Measurements from ENCODE around the gene TRAPPC3L.

DNA sequence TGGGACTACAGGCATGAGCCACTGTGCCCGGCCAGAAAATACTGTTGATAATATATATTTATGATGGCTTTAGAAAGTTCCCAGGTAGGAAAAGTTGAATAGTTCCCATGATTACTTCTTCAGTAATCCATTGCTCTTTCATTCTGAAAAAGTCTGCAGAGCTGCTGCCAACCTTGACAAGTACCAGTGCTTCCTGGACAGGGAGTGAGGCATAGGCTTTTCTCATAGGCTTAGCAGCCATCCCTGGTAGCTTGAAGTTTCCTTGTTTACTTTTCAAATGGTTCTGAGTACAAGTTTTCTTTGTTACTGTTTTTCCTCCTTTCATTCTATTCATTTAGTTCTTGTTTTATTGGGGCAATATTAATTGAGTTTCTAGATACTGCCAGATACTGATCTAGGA, 33.7 kb upstream of the TRAPPC3L start:
- TF ChIP-seq TAF1 (IDR thresholded peaks at IDR 0.05; ENCODE audit: borderline replicate concordance, low read depth, low read length) (no peak), POLR2AphosphoS5 (IDR thresholded peaks at IDR 0.05; ENCODE audit: low read depth, low read length) (no peak)
